Natural killer cell (primary cell): ENCODE results near the gene IFITM1. TPM values are rescaled to one million over a fixed set of nuclear protein-coding genes. Genes with fewer than 3 reads are reported as not detected.

Experiments
- ATAC-seq, 3 donors: fragments of 150-1000 bp in 2 of 3; fragments of 200-7000 bp in 1 of 3; cut with Tn5 transposase; 1 replicate in 1 of 3; 2 replicates in 2 of 3; pipeline ENCODE4 v1.10.0; 2021; ENCODE audit warnings: mild to moderate bottlenecking in 2 of 3, moderate library complexity in 2 of 3
- DNase-seq, 2 donors: peaks; one replicate each; pipeline versions ENCODE4 v3.0.0 to v3.0.0-alpha.2; 2013 to 2021; ENCODE audit warnings: mixed read lengths in 1 of 2
- H3K27ac ChIP-seq: one replicate; pipeline ENCODE4 v1.5.1; 2013; ENCODE audit warnings: mild to moderate bottlenecking, low read length
- H3K27me3 ChIP-seq: one replicate; pipeline ENCODE4 v1.6.1; 2013; ENCODE audit warnings: low read length; ENCODE audit not compliant: control insufficient read depth, insufficient read depth
- H3K36me3 ChIP-seq: one replicate; pipeline ENCODE4 v1.6.1; 2013; ENCODE audit warnings: low read length; ENCODE audit not compliant: control insufficient read depth, insufficient read depth
- H3K4me1 ChIP-seq: one replicate; pipeline ENCODE4 v1.6.1; 2013; ENCODE audit warnings: low read length; ENCODE audit not compliant: control insufficient read depth, insufficient read depth
- H3K4me3 ChIP-seq: one replicate; pipeline ENCODE4 v1.5.1; 2013; ENCODE audit warnings: low read length
- H3K9me3 ChIP-seq: one replicate; pipeline ENCODE4 v1.6.1; 2013; ENCODE audit warnings: low read length; ENCODE audit not compliant: control insufficient read depth, insufficient read depth
- H3K27ac Mint-ChIP-seq, 2 donors: one replicate each; pipeline ENCODE4 v1.8.0; 2022; ENCODE audit warnings: mild to moderate bottlenecking in 2 of 2, mixed read lengths in 2 of 2, moderate library complexity in 1 of 2
- H3K27me3 Mint-ChIP-seq, 2 donors: one replicate each; pipeline ENCODE4 v1.8.0; 2022; ENCODE audit warnings: low read depth in 2 of 2, mixed read lengths in 2 of 2
- H3K36me3 Mint-ChIP-seq: one replicate; pipeline ENCODE4 v1.8.0; 2022; ENCODE audit warnings: mixed read lengths
- H3K4me1 Mint-ChIP-seq, 2 donors: one replicate each; pipeline ENCODE4 v1.8.0; 2022; ENCODE audit warnings: mixed read lengths in 2 of 2
- H3K4me3 Mint-ChIP-seq: one replicate; pipeline ENCODE4 v1.8.0; 2022; ENCODE audit warnings: mild to moderate bottlenecking, moderate library complexity, mixed read lengths
- H3K9me3 Mint-ChIP-seq, 2 donors: one replicate each; pipeline ENCODE4 v1.8.0; 2022; ENCODE audit warnings: mixed read lengths in 2 of 2
- WGBS: methylation state at CpG from one replicate; pipeline ENCODE4 v1.1.7; 2013; ENCODE audit warnings: missing lambda C conversion rate; ENCODE audit not compliant: insufficient coverage; 5-methylcytosine and 5-hydroxymethylcytosine counted together
- intact Hi-C: fragments of 100-400 bp; cut with micrococcal nuclease; formaldehyde crosslinking; loops from one replicate; pipeline ENCODE4 v1.14.2; 2022
- total RNA-seq, 4 donors: library from RNA; stranded (reverse); fragments of 120-200 nt in 1 of 4; gene quantifications; one replicate each; pipeline versions ENCODE4 v1.2.3 to v1.2.4, GENCODE V29; 2013 to 2022
- TF ChIP-seq, protein P1 (sequence below): fragments of 200-600 bp; IDR thresholded peaks from one replicate; pipeline ENCODE4 v1.8.0; 2022; ENCODE audit warnings: antibody characterized with exemption

The IFITM1 gene
- total RNA-seq, 3 donors from 2014 or later (not counting 1 experiment from before 2014, with no cell fraction given): 540 to 809 (median 710) TPM

DNA sequence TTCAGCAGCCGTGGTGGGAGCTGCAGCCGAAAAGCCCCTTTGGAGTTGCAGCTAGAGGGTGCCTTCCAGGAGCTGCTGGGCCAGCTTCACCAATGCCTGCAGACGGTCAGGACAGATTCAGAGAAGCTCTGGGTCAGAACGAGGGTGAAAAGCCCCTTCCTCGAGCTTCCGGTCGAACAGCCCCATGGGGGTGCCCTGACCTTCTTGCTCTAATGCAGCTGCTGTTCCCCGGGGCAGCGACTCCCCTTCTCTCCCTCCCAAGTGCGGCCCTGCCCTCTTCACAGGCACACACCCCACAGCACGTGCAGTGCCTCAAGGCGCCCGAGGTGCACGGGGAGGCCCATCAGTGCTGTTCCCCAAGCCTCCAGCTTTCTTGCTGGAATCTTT is 16.5 kb downstream of the IFITM1 start:
- no peaks in the 10 kb centered on the region for H3K36me3 Mint-ChIP-seq
- Histone ChIP-seq H3K27me3 (no peaks in the 10 kb centered on the region), H3K36me3 (no peaks in the 10 kb centered on the region), H3K9me3 (peaks cover 4% of the 10 kb centered on the region), H3K4me3 (no peak overlapping the region), H3K27ac (peak overlapping the region; percentile 28), H3K4me1 (peaks cover 87% of the 10 kb centered on the region)
- peaks cover 72 to 77% of the 10 kb centered on the region in 2 donors for H3K4me1 Mint-ChIP-seq
- WGBS: 50% methylated on average over 14 of the region's 14 CpGs
- TF ChIP-seq, protein P1, sequence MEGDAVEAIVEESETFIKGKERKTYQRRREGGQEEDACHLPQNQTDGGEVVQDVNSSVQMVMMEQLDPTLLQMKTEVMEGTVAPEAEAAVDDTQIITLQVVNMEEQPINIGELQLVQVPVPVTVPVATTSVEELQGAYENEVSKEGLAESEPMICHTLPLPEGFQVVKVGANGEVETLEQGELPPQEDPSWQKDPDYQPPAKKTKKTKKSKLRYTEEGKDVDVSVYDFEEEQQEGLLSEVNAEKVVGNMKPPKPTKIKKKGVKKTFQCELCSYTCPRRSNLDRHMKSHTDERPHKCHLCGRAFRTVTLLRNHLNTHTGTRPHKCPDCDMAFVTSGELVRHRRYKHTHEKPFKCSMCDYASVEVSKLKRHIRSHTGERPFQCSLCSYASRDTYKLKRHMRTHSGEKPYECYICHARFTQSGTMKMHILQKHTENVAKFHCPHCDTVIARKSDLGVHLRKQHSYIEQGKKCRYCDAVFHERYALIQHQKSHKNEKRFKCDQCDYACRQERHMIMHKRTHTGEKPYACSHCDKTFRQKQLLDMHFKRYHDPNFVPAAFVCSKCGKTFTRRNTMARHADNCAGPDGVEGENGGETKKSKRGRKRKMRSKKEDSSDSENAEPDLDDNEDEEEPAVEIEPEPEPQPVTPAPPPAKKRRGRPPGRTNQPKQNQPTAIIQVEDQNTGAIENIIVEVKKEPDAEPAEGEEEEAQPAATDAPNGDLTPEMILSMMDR: no peak
- peak overlapping the region; percentile 78 to 88 for H3K27ac Mint-ChIP-seq
- DNase-seq (peak in 1 of 2 donors; percentile 30), ATAC-seq (peak in 2 of 3 donors; percentile 4 to 10)
- intact Hi-C loops: no loop called here
- H3K27me3 Mint-ChIP-seq: no peaks in the 10 kb centered on the region
- H3K9me3 Mint-ChIP-seq: no peaks in the 10 kb centered on the region
- peak overlapping the region; percentile 86 for H3K4me3 Mint-ChIP-seq

DNA sequence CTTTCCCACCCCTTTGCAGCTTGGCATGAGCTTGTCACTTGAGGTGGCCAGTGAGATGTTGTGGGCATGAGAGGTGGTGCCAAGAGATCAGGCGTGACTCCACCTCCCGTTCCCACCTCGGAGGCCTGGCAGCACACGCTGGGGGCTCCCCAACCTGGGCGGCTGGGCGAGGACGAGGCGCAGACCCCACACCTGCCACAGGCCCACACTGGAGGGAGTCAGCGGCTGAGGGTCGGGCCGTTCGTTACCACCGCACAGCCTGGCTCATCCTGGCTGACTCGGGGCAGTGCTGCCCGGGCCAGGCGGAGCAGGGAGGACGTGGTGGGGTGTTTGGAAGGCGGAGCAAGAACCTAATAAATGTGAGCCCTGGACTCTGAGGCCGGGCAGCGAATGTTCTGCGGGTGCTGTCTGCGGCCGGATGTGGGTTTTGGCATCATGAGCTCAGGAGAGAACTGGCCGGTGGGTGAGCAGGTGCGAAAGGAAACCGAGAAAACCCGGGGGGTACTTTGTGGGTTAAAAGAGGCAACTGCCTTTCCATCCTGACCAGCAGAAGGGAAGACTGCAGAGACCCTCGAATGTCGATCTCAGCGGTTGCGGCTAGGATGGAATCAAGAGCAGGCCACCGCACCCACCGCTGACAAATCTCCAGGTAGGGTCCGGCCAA is 17.0 kb downstream of the IFITM1 start:
- WGBS: 34% methylated on average over 34 of the region's 34 CpGs
- H3K27ac ChIP-seq: peak overlapping the region; percentile 28
- Mint-ChIP-seq H3K27me3 (no peaks in the 10 kb centered on the region), H3K36me3 (no peaks in the 10 kb centered on the region), H3K27ac (peak overlapping the region; percentile 78 to 88), H3K4me1 (peaks cover 77 to 79% of the 10 kb centered on the region in 2 donors), H3K9me3 (no peaks in the 10 kb centered on the region), H3K4me3 (peak overlapping the region; percentile 86)
- DNase-seq (peak; percentile 53 to 66), ATAC-seq (peak in 2 of 3 donors; percentile 36 to 43)
- intact Hi-C loops: no loop called here
- H3K27me3 ChIP-seq: no peaks in the 10 kb centered on the region
- peaks cover 4% of the 10 kb centered on the region for H3K9me3 ChIP-seq
- peaks cover 88% of the 10 kb centered on the region for H3K4me1 ChIP-seq
- TF ChIP-seq, protein P1: no peak
- no peaks in the 10 kb centered on the region for H3K36me3 ChIP-seq
- peak overlapping the region; percentile 28 for H3K4me3 ChIP-seq

DNA sequence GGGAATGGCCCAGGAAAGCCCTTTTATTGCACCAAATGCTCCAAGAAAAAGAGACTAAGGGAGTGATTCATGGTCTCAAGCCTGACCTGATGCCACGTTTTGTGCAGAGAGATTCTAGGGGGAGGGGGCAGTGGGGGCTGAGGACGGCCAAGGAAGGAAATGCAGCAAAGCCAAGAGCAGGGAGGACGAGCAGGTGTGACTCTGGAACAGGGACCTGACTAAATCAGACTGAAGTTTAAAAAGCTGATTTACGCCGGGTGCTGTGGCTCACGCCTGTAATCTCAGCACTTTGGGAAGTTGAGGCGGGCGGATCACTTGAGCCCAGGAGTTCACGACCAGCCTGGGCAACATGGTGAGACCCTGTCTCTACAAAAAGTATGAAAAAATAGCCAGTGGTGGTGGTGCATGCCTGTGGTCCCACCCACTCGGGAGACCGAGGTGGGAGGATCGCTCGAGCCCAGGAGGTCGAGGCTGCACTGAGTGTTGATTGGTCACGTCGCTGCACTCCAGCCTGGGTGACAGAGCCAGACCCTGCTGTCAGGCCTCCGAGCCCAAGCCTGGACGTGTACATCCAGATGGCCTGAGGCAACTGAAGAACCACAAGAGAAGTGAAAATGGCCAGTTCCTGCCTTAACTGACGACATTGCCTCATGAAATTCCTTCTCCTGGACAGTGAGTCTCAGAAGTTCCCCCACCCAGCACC is 17.7 kb downstream of the IFITM1 start:
- H3K27ac Mint-ChIP-seq: peak overlapping the region; percentile 78 to 88
- TF ChIP-seq, protein P1: no peak
- WGBS: 47% methylated on average over 19 of the region's 19 CpGs
- ATAC-seq (peak in 2 of 3 donors; percentile 13 to 19), DNase-seq (peak in 1 of 2 donors; percentile 33)
- Histone ChIP-seq H3K27me3 (no peaks in the 10 kb centered on the region), H3K27ac (peak overlapping the region; percentile 28), H3K4me1 (peaks cover 88% of the 10 kb centered on the region), H3K36me3 (no peaks in the 10 kb centered on the region), H3K9me3 (peaks cover 4% of the 10 kb centered on the region), H3K4me3 (peak overlapping the region; percentile 28)
- H3K4me1 Mint-ChIP-seq: peaks cover 77 to 79% of the 10 kb centered on the region in 2 donors
- no peaks in the 10 kb centered on the region for H3K27me3 Mint-ChIP-seq
- intact Hi-C loops: no loop called here
- no peaks in the 10 kb centered on the region for H3K9me3 Mint-ChIP-seq
- peak overlapping the region; percentile 86 for H3K4me3 Mint-ChIP-seq
- no peaks in the 10 kb centered on the region for H3K36me3 Mint-ChIP-seq
